Pancreas (tissue), 10 donors: ENCODE data around the gene CHD9. TPM values are rescaled to one million over a fixed set of nuclear protein-coding genes. Genes with fewer than 3 reads are reported as not detected.
A peak's percentile ranks its signal among the peaks of the same experiment; 100 is the strongest.

Experiments used
- ATAC-seq, 4 donors: fragments of 200-7000 bp; cut with Tn5 transposase; one replicate each; pipeline versions ENCODE4 v1.8.0 to v1.9.1; 2020; ENCODE audit warnings: mild to moderate bottlenecking in 4 of 4, moderate library complexity in 4 of 4
- DNase-seq, 6 donors: peaks; one replicate each; pipeline ENCODE4 v3.0.0-alpha.2; 2020
- FAIRE-seq: peaks from 2 replicates; lab custom pipeline; 2012; peaks lifted over from hg19 to GRCh38; lab: Jason Lieb, UNC
- H3K27ac ChIP-seq, 4 donors: fragments of 200-600 bp; sonication (generic); 1 replicate in 3 of 4; 2 replicates in 1 of 4; pipeline versions ENCODE4 v1.5.0 to v1.8.0; 2020
- H3K27me3 ChIP-seq, 4 donors: fragments of 200-600 bp; one replicate each; pipeline ENCODE4 v1.8.0; 2021
- H3K36me3 ChIP-seq, 3 donors: fragments of 200-600 bp; sonication (generic) in 1 of 3; one replicate each; pipeline versions ENCODE4 v1.5.0 to v1.8.0; 2020 to 2021
- H3K4me1 ChIP-seq, 3 donors: fragments of 200-600 bp; one replicate each; pipeline ENCODE4 v1.8.0; 2021
- H3K4me3 ChIP-seq, 4 donors: fragments of 200-600 bp; sonication (generic) in 2 of 4; one replicate each; pipeline versions ENCODE4 v1.5.0 to v1.8.0; 2020 to 2021
- H3K9me3 ChIP-seq, 4 donors: fragments of 200-600 bp; one replicate each; pipeline ENCODE4 v1.8.0; 2021
- CTCF ChIP-seq, 4 donors: fragments of 200-600 bp; sonication (generic) in 3 of 4; IDR thresholded peaks; one replicate each; pipeline versions ENCODE4 v1.5.0 to v1.8.0; 2021; ENCODE audit warnings: antibody characterized with exemption in 4 of 4
- WGBS, 2 donors: extraction: QIAGEN DNeasy Blood & Tissue Kit; methylation state at CpG; one replicate each; pipeline ENCODE4 v1.1.7; 2013; 5-methylcytosine and 5-hydroxymethylcytosine counted together
- intact Hi-C, 3 donors: fragments of 100-400 bp; cut with DNase I; formaldehyde crosslinking; loops; one replicate each; pipeline versions ENCODE4 v1.11.1 to v1.14.2; 2022
- polyA plus RNA-seq, 2 donors: library from polyadenylated mRNA; stranded (reverse); fragments of 200-250 nt; gene quantifications; one replicate each; pipeline ENCODE4 v1.2.3, GENCODE V29; 2013
- total RNA-seq, 6 donors: library from RNA; stranded (reverse); fragmentation: NEBNext Ultra II Directional in 4 of 6; extraction: Animal tissue kit (Norgen Biotek cat#: 25700) in 4 of 6; gene quantifications; one replicate each; pipeline versions ENCODE4 v1.2.1 to v1.2.4, GENCODE V29; 2021 to 2023
- donor health status: healthy with polysubstance abuse.
- donor health status: DM: no; HTN: no; CAD: no; lungs with moderate emphysema.
- donor health status: DM: no; HTN: no; CAD: no.
- donor health status: control.
- donor health status: control.
- donor health status: Bipolar disorder and iron deficiency.
- donor health status: DM: yes; HTN: yes; CAD: no.
- donor health status: DM: no; HTN: no; CAD: no.
- donor health status: DM: no; HTN: no; CAD: no.
- donor health status: DM: yes; HTN: yes; CAD: no.

Gene CHD9
- total and polyA plus RNA-seq, 8 donors: 7.2 to 40.9 (median 30.1) TPM

GRCh38 chr16:53081032-53081424 is 26.2 kb downstream of the CHD9 start:
- peak overlapping the region in 1 of 4 donors; percentile 12 for H3K27ac ChIP-seq
- DNase-seq (no peak), FAIRE-seq (no peak), ATAC-seq (no peak)
- no peaks in the 10 kb centered on the region for H3K9me3 ChIP-seq
- H3K27me3 ChIP-seq: no peaks in the 10 kb centered on the region
- intact Hi-C loops: no loop called here
- H3K4me3 ChIP-seq: no peak overlapping the region
- H3K4me1 ChIP-seq: peaks cover 0 to 15% (median 10%) of the 10 kb centered on the region in 3 donors
- no peaks in the 10 kb centered on the region for H3K36me3 ChIP-seq
- no peak for TF ChIP-seq CTCF (IDR thresholded peaks at IDR 0.05)

- Histone ChIP-seq H3K36me3 (no peaks in the 10 kb centered on the region), H3K9me3 (no peaks in the 10 kb centered on the region), H3K4me1 (peaks cover 0 to 15% (median 10%) of the 10 kb centered on the region in 3 donors), H3K27me3 (no peaks in the 10 kb centered on the region), H3K4me3 (no peak overlapping the region), H3K27ac (no peak overlapping the region)
- intact Hi-C loops: no loop called here
- FAIRE-seq (no peak), ATAC-seq (no peak), DNase-seq (no peak)
- 93% methylated on average over 3 of the region's 3 CpGs for WGBS, 2 donors
- no peak for TF ChIP-seq CTCF (IDR thresholded peaks at IDR 0.05)
Observed at GRCh38 chr16:53081686-53082407, 27.1 kb downstream of the CHD9 start.

GRCh38 chr16:53082509-53082908 is 27.7 kb downstream of the CHD9 start:
- FAIRE-seq: no peak
- no peaks in the 10 kb centered on the region for H3K9me3 ChIP-seq
- DNase-seq: no peak
- H3K4me3 ChIP-seq: no peak overlapping the region
- peaks cover 0 to 15% (median 10%) of the 10 kb centered on the region in 3 donors for H3K4me1 ChIP-seq
- H3K36me3 ChIP-seq: no peaks in the 10 kb centered on the region
- ATAC-seq: no peak
- no peak for TF ChIP-seq CTCF (IDR thresholded peaks at IDR 0.05)
- 57 to 59% methylated on average over 4 of the region's 4 CpGs for WGBS, 2 donors
- no peak overlapping the region for H3K27ac ChIP-seq
- H3K27me3 ChIP-seq: no peaks in the 10 kb centered on the region
- intact Hi-C loops: no loop called here

- FAIRE-seq (no peak), DNase-seq (no peak), ATAC-seq (no peak)
- TF ChIP-seq CTCF (IDR thresholded peaks at IDR 0.05): no peak
- Histone ChIP-seq H3K27ac (no peak overlapping the region), H3K27me3 (no peaks in the 10 kb centered on the region), H3K4me1 (peaks cover 0 to 15% (median 10%) of the 10 kb centered on the region in 3 donors), H3K4me3 (no peak overlapping the region), H3K9me3 (no peaks in the 10 kb centered on the region), H3K36me3 (no peaks in the 10 kb centered on the region)
- intact Hi-C loops: no loop called here
- 83% methylated on average over 1 of the region's 1 CpG for WGBS, 2 donors
Observed at GRCh38 chr16:53083119-53083518, 28.3 kb downstream of the CHD9 start.

GRCh38 chr16:53084141-53084541 is 29.4 kb downstream of the CHD9 start:
- no peak for TF ChIP-seq CTCF (IDR thresholded peaks at IDR 0.05)
- Histone ChIP-seq H3K27ac (no peak overlapping the region), H3K4me1 (peaks cover 0 to 15% (median 10%) of the 10 kb centered on the region in 3 donors), H3K36me3 (no peaks in the 10 kb centered on the region), H3K27me3 (no peaks in the 10 kb centered on the region), H3K4me3 (no peak overlapping the region), H3K9me3 (no peaks in the 10 kb centered on the region)
- WGBS, 2 donors: 90 to 97% methylated on average over 4 of the region's 4 CpGs
- FAIRE-seq (no peak), DNase-seq (no peak), ATAC-seq (no peak)
- intact Hi-C loops: no loop called here
